Measurements from ENCODE around the gene CDH12.
"Not testable (repeated sequence)": the region's sequence is repeated elsewhere in the genome, so short reads cannot be mapped to it uniquely, and the experiment has no call there.

Gene CDH12

GRCh38 chr5:22549876-22550671, 303.1 kb downstream of the CDH12 start:
- DNase-seq, result no peak

GRCh38 chr5:22542340-22542739, 310.8 kb downstream of the CDH12 start:
- no peak for DNase-seq

- no peak for DNase-seq
Observed at GRCh38 chr5:22541037-22541436, 312.1 kb downstream of the CDH12 start.

- DNase-seq, result no peak
Observed at GRCh38 chr5:22539762-22540161, 313.4 kb downstream of the CDH12 start.

- DNase-seq, result no peak
Observed at GRCh38 chr5:22531986-22532385, 321.2 kb downstream of the CDH12 start.

GRCh38 chr5:22521521-22521920, 331.6 kb downstream of the CDH12 start:
- DNase-seq, result no peak

GRCh38 chr5:22516497-22516896, 336.6 kb downstream of the CDH12 start:
- not testable (repeated sequence) for DNase-seq

- DNase-seq, result no peak
Observed at GRCh38 chr5:22514231-22514630, 338.9 kb downstream of the CDH12 start.

GRCh38 chr5:22505891-22506290, 347.3 kb downstream of the CDH12 start:
- no peak for DNase-seq

- no peak for DNase-seq
Observed at GRCh38 chr5:22504411-22504810, 348.7 kb downstream of the CDH12 start.

GRCh38 chr5:22500556-22500955, 352.6 kb downstream of the CDH12 start:
- no peak for DNase-seq

- DNase-seq, result no peak
Observed at GRCh38 chr5:22496666-22497065, 356.5 kb downstream of the CDH12 start.

- DNase-seq, result no peak
Observed at GRCh38 chr5:22495016-22495720, 358.0 kb downstream of the CDH12 start.

- DNase-seq, result no peak
Observed at GRCh38 chr5:22488427-22488826, 364.7 kb downstream of the CDH12 start.

- DNase-seq, result no peak
Observed at GRCh38 chr5:22480305-22480704, 372.8 kb downstream of the CDH12 start.

GRCh38 chr5:22473886-22474285, 379.3 kb downstream of the CDH12 start:
- no peak for DNase-seq

- no peak for DNase-seq
Observed at GRCh38 chr5:22471154-22471553, 382.0 kb downstream of the CDH12 start.

- DNase-seq, result no peak
Observed at GRCh38 chr5:22470408-22470807, 382.7 kb downstream of the CDH12 start.

GRCh38 chr5:22465616-22466015, 387.5 kb downstream of the CDH12 start:
- no peak for DNase-seq

- no peak for DNase-seq
Observed at GRCh38 chr5:22465177-22465576, 388.0 kb downstream of the CDH12 start.

GRCh38 chr5:22460189-22460588, 393.0 kb downstream of the CDH12 start:
- no peak for DNase-seq

GRCh38 chr5:22432905-22433304, 420.2 kb downstream of the CDH12 start:
- no peak for DNase-seq

- DNase-seq, result no peak
Observed at GRCh38 chr5:22431840-22432239, 421.3 kb downstream of the CDH12 start.

- no peak for DNase-seq
Observed at GRCh38 chr5:22431406-22431805, 421.7 kb downstream of the CDH12 start.
